Ascending aorta (tissue), 2 donors: ENCODE measurements around the gene PLXNA4. TPM values are rescaled to one million over a fixed set of nuclear protein-coding genes. Genes with fewer than 3 reads are reported as not detected.

Experiments
- DNase-seq, 2 donors: peaks; one replicate each; pipeline ENCODE4 v3.0.0-alpha.2; 2019; ENCODE audit warnings: low spot score in 2 of 2
- H3K27ac ChIP-seq, 2 donors: fragments of 200-600 bp; sonication (generic); one replicate each; pipeline ENCODE4 v1.5.1; 2016 to 2017; ENCODE audit warnings: mild to moderate bottlenecking in 1 of 2
- H3K27me3 ChIP-seq: fragments of 200-600 bp; sonication (generic); one replicate; pipeline ENCODE4 v1.5.1; 2017
- H3K36me3 ChIP-seq, 2 donors: fragments of 200-600 bp; sonication (generic); one replicate each; pipeline ENCODE4 v1.5.1; 2016
- H3K4me1 ChIP-seq, 2 donors: fragments of 200-600 bp; sonication (generic); one replicate each; pipeline ENCODE4 v1.5.1; 2016 to 2017; ENCODE audit warnings: mild to moderate bottlenecking in 1 of 2
- H3K4me3 ChIP-seq, 2 donors: fragments of 200-600 bp; sonication (generic); one replicate each; pipeline ENCODE4 v1.5.1; 2016 to 2017; ENCODE audit warnings: mild to moderate bottlenecking in 1 of 2
- H3K9me3 ChIP-seq, 2 donors: fragments of 200-600 bp; sonication (generic); one replicate each; pipeline ENCODE4 v1.5.1; 2016
- intact Hi-C: fragments of 100-400 bp; cut with DNase I; formaldehyde crosslinking; loops from one replicate; pipeline ENCODE4 v1.15.1; 2023
- total RNA-seq: library from RNA; depleted of rRNA; stranded (reverse); fragments of >200 nt; gene quantifications from one replicate; pipeline ENCODE4 v1.1.0, GENCODE V29; 2016
- TF ChIP-seq, protein P1 (sequence below), 3 experiments: fragments of 200-600 bp in 2 of 3; fragments of 450-650 bp in 1 of 3; sonication (generic) in 2 of 3; IDR thresholded peaks; one replicate each; pipeline ENCODE4 v1.5.1; 2016 to 2019; ENCODE audit warnings: antibody characterized with exemption in 3 of 3, mild to moderate bottlenecking in 1 of 3, moderate library complexity in 1 of 3

The PLXNA4 gene
- total RNA-seq, 1 donor from 2014 or later, result 27.1 TPM

DNA sequence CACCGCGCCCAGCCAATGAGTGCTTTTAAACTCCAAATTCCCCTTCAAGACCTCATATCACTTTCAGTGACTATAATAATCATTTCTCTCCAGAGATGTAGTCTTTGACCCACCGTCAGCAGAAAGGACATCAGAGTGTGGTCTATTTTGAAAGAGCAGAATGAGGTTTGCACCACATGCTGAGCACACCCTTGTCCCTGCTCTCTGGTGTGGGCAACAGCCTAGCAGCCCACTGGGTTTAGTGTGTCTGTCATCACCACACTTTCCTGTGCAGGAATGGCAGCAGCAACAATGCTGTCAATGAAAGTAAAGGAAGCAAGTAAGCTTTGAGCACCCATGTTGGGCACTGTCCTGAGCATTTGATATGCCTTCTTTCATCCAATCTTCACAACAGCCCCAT lies 122.4 kb downstream of the PLXNA4 start:
- Histone ChIP-seq H3K4me3 (no peak overlapping the region), H3K27me3 (no peaks in the 10 kb centered on the region), H3K27ac (no peak overlapping the region), H3K4me1 (no peaks in the 10 kb centered on the region), H3K36me3 (no peaks in the 10 kb centered on the region), H3K9me3 (no peaks in the 10 kb centered on the region)
- TF ChIP-seq, protein P1, sequence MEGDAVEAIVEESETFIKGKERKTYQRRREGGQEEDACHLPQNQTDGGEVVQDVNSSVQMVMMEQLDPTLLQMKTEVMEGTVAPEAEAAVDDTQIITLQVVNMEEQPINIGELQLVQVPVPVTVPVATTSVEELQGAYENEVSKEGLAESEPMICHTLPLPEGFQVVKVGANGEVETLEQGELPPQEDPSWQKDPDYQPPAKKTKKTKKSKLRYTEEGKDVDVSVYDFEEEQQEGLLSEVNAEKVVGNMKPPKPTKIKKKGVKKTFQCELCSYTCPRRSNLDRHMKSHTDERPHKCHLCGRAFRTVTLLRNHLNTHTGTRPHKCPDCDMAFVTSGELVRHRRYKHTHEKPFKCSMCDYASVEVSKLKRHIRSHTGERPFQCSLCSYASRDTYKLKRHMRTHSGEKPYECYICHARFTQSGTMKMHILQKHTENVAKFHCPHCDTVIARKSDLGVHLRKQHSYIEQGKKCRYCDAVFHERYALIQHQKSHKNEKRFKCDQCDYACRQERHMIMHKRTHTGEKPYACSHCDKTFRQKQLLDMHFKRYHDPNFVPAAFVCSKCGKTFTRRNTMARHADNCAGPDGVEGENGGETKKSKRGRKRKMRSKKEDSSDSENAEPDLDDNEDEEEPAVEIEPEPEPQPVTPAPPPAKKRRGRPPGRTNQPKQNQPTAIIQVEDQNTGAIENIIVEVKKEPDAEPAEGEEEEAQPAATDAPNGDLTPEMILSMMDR (IDR thresholded peaks at IDR 0.05), result no peak
- DNase-seq, result no peak
- intact Hi-C loops, result no loop called here

DNA sequence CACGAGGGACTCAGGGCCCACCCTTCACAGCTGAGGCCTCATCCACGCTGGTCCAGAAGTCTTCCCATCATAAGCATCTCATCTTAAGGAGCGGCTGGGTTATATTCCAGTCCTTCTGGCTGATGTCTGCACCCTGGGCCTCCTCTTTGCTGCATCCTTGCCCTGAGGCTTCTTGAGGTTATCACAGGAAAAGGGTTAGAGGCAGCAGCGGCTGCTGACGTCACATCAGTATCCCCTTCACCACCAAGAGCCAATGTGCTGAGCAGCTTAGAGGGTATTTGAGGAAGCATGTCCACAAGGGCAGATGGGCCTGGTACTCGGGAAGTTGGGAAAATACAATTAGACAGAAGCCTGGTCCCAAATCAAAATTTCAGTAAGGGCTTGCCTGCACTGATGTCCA lies 125.1 kb downstream of the PLXNA4 start:
- no peak overlapping the region for H3K27ac ChIP-seq
- H3K4me1 ChIP-seq, result no peaks in the 10 kb centered on the region
- H3K36me3 ChIP-seq, result no peaks in the 10 kb centered on the region
- intact Hi-C loops, result no loop called here
- no peak overlapping the region for H3K4me3 ChIP-seq
- no peaks in the 10 kb centered on the region for H3K27me3 ChIP-seq
- DNase-seq, result no peak
- TF ChIP-seq, protein P1 (IDR thresholded peaks at IDR 0.05), result no peak
- H3K9me3 ChIP-seq, result no peaks in the 10 kb centered on the region

DNA sequence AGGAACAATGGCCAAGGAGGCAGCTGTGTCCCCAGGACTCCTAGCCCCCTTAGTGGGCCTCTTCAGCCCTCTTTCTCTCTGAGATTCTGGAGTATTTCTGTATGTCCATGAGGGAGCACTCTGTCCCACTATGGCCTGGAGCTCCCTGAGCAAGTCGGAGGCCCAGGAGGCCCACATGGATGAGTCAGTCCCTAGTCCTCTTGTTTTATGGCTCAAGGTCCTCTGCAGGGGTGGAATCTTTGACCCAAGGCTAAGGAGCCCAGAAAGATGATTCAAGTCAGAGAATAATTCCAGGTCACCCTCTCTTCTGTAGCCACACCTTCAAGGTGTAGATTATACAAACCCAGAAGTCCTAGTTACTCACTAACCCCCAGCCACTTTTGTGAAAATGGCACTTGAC lies 125.6 kb downstream of the PLXNA4 start:
- Histone ChIP-seq H3K4me1 (no peaks in the 10 kb centered on the region), H3K27me3 (no peaks in the 10 kb centered on the region), H3K36me3 (no peaks in the 10 kb centered on the region), H3K4me3 (no peak overlapping the region), H3K27ac (no peak overlapping the region), H3K9me3 (no peaks in the 10 kb centered on the region)
- TF ChIP-seq, protein P1 (IDR thresholded peaks at IDR 0.05), result no peak
- no peak for DNase-seq
- intact Hi-C loops, result no loop called here

DNA sequence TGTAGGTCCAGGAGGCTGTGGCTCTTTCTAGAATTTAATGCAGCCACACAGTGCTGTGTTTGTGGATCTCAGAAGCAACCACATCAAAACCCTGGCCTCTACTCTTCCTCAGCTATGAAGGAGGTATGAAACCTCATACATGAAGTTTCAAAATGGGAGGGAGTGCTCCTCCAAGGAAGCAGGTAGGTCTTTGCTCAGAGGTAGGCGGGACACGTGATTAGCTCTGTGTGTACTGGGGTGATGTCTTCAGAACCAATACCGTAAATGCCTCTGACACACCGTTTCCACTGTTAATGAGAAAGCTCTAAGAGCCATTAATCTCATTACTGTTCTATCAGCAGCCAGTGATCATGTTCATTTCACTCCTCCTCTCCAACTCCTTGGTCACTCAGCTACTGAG lies 126.1 kb downstream of the PLXNA4 start:
- no peaks in the 10 kb centered on the region for H3K9me3 ChIP-seq
- H3K27me3 ChIP-seq, result no peaks in the 10 kb centered on the region
- no peaks in the 10 kb centered on the region for H3K4me1 ChIP-seq
- no peaks in the 10 kb centered on the region for H3K36me3 ChIP-seq
- no peak for DNase-seq
- H3K27ac ChIP-seq, result no peak overlapping the region
- H3K4me3 ChIP-seq, result no peak overlapping the region
- TF ChIP-seq, protein P1 (IDR thresholded peaks at IDR 0.05), result no peak
- intact Hi-C loops, result no loop called here

DNA sequence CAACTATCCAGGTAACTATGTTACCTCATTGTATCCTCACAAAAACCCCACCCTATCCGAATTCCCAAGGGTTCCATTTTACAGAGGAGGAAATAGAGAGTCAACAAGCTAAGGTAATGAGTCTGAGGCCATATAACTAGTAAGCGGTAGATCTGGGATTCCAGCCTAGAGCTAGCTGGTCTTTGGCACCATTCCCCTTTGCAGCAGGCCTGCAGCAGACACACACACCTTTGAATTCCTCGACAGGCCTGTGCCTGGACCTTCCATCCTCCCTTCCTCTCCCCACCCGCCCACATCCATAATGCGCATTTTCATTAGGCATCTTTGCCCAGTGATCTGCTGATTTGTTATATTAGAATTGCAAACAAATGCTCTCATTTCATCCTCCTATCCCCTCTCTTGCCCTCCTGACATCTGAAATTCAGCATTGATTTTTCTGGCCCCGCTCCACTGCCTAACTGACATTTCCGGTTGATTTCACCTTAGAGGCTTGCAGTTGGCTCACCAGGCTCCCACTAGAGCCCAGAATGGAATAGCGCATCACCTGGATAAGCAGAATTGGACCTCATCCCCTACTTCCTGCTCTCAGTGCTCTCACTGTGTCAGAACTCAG lies 129.5 kb downstream of the PLXNA4 start:
- no peak overlapping the region for H3K4me3 ChIP-seq
- H3K36me3 ChIP-seq, result no peaks in the 10 kb centered on the region
- intact Hi-C loops, result no loop called here
- no peak for DNase-seq
- H3K27ac ChIP-seq, result no peak overlapping the region
- TF ChIP-seq, protein P1 (IDR thresholded peaks at IDR 0.05), result no peak
- no peaks in the 10 kb centered on the region for H3K27me3 ChIP-seq
- H3K9me3 ChIP-seq, result no peaks in the 10 kb centered on the region
- peaks cover 0 to 3% of the 10 kb centered on the region in 2 donors for H3K4me1 ChIP-seq

DNA sequence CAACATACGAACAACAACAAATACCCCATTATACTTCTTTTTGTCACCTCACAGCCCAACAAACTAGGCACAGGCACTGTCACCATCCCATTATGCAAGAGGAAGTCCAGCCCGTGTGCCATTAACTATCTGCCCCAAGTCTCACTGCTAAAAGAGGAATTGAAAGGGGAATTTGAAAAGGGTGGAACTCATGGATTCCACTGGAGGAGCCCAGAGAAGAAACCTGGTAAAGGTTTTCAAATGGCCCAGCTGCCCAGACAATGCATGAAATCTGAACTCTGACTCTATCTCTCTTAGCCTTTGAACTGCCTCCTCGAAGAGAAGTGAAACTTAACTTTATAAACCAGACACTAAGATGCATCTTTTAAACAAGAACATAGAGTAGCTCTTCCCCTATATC lies 130.0 kb downstream of the PLXNA4 start:
- Histone ChIP-seq H3K27ac (no peak overlapping the region), H3K4me3 (no peak overlapping the region), H3K36me3 (no peaks in the 10 kb centered on the region), H3K4me1 (peaks cover 0 to 3% of the 10 kb centered on the region in 2 donors), H3K9me3 (no peaks in the 10 kb centered on the region), H3K27me3 (no peaks in the 10 kb centered on the region)
- TF ChIP-seq, protein P1 (IDR thresholded peaks at IDR 0.05), result no peak
- no peak for DNase-seq
- intact Hi-C loops, result no loop called here
